ENCODE data around the gene CCDC43. TPM values are rescaled to one million over a fixed set of nuclear protein-coding genes. Genes with fewer than 3 reads are reported as not detected.

CCDC43 gene
- total RNA-seq, 4 donors from 2014 or later = 12.9 to 20.7 (median 14.0) TPM

DNA sequence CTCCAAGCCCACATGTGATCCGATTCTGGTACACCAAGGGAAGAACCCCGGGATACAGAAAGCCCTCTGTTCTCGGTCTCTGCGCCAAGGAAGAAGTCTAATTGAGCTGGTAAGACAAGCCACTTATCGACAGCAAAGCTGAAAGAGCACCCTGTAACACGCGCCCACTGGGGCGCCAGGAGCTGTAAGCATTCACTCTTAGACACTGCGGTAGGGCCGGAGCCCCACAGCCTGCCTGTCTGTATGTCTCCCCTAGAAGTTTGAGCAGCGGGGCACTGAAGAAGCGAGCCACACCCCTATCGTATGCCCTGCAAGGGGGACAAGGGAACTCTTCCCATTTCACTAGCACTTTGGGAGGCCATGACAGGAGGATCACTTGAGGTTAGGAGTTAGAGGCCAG is 60.3 kb downstream of the CCDC43 start:
- TF ChIP-seq, protein P1, sequence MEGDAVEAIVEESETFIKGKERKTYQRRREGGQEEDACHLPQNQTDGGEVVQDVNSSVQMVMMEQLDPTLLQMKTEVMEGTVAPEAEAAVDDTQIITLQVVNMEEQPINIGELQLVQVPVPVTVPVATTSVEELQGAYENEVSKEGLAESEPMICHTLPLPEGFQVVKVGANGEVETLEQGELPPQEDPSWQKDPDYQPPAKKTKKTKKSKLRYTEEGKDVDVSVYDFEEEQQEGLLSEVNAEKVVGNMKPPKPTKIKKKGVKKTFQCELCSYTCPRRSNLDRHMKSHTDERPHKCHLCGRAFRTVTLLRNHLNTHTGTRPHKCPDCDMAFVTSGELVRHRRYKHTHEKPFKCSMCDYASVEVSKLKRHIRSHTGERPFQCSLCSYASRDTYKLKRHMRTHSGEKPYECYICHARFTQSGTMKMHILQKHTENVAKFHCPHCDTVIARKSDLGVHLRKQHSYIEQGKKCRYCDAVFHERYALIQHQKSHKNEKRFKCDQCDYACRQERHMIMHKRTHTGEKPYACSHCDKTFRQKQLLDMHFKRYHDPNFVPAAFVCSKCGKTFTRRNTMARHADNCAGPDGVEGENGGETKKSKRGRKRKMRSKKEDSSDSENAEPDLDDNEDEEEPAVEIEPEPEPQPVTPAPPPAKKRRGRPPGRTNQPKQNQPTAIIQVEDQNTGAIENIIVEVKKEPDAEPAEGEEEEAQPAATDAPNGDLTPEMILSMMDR (IDR thresholded peaks at IDR 0.05; ENCODE audit: low read depth) = no peak

DNA sequence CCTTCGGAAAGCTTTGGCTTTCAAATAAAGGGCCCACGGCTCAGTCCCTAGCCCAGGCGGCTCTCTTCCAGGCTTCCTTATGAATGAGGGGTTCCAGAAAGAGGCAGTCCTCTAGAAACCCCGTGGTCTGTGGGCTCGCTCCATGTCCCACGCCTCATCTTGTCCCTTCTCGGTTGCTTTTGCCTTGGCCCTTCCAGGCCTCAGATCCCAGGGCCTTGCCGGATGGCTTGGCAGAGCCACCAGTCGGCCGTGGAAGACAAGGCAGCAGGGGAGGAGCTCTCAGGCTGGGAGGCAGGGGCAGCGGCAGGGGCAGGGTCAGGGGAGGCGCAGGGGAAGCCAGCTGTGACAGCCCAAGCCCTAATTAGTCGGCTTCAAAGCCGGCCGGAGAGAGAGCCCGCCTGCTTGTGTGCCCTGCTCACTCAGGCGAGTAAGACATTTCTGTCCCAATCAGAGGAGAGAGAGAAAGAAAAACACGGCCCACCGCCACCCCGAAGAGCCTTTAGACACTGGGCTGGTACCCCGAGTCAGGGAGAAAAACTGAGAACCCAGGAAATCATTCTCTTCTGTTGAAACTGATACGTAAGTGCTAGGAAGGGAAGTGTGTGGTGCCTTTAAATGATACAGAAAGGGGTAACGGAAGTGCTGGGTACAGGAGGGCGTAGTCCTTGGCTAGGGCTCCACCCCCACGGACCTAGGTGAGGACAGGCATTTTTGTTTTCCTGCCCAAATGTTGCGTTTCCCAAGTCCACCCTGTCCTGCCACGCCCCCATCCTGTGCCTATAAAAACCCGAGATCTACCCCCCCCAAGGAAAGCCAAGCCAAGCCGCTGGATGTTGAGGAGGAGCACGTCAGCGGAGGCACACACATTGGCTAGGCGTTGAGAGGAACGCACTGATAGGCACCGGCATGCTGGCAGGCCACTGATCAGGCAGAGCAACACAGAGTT is 61.1 kb downstream of the CCDC43 start:
- TF ChIP-seq, protein P1 (IDR thresholded peaks at IDR 0.05; ENCODE audit: low read depth) = no peak

DNA sequence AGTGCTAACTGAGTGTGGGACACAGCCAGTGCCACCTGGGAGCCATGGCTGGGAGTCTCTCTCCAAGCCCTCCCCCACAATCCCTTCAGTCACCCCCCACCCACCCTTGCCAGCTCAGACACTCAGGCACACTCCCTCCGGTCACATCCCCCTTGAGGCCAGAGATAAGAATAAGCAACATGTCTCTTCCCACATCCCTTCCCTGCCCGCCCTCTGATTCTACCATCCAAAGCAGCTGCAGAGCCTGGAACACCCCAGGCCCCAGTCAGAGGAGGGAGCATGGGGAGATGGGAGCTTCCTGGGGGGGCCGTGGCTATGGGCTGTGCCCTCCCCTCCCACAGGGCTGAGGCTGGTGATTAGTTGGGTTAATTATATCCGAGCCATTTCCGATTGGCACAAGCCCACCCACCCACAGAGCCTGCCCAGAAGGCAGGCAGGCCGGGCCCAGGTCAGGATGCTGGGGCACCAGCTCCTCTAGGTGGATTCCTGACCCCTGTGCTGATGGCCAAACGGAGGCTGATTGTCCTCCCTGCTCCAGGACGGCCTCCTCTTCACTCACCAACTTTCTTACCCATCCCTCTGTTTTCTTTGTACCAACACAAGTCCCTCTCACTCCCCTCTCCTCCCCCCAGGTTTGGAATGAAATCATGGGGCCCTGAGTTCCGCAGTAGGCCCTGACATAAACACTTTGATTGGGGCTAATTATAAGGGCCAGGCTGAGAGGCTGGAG is 61.9 kb downstream of the CCDC43 start:
- TF ChIP-seq, protein P1 (IDR thresholded peaks at IDR 0.05; ENCODE audit: low read depth) = no peak

Small RNA genes within 50 kb of the gene (small RNA-seq; reads per million reads assigned to genes)
- gene RN7SL819P (not detected), gene SMCO4P1 (not detected)

Other genes starting within 250 kb of the CCDC43 start
- gene GPATCH8, start 186.4 kb downstream of the CCDC43 start, total RNA-seq = 10 to 100 TPM; 33.8 to 49.3 (median 39.1) TPM
- gene FZD2, start 132.3 kb downstream of the CCDC43 start, total RNA-seq = 1 to 10 TPM in 2 of 4 donors, under 1 TPM in 2; 0.75 to 5.6 (median 1.6) TPM
- gene MEIOC, start 33.3 kb downstream of the CCDC43 start, total RNA-seq = under 1 TPM in 1 of 4 donors, not detected in 3; 0.33 TPM
- gene DBF4B, start 18.9 kb upstream of the CCDC43 start, total RNA-seq = 1 to 10 TPM; 2.4 to 5.9 (median 4.5) TPM
- gene ADAM11, start 69.2 kb upstream of the CCDC43 start, total RNA-seq = under 1 TPM in 3 of 4 donors, not detected in 1; 0.17 to 0.88 (median 0.57) TPM
- gene GJC1, start 140.5 kb upstream of the CCDC43 start, total RNA-seq = 10 to 100 TPM in 2 of 4 donors, 1 to 10 TPM in 2; 5.9 to 19.8 (median 8.8) TPM
- 1 to 10 TPM in 1 of 4 donors, not detected in 3; 2.8 TPM for gene HIGD1B, start 158.1 kb upstream of the CCDC43 start, total RNA-seq
- 10 to 100 TPM; 52.0 to 74.0 (median 66.8) TPM for gene EFTUD2, start 209.7 kb upstream of the CCDC43 start, total RNA-seq
- 10 to 100 TPM in 1 of 4 donors, 1 to 10 TPM in 3; 2.4 to 15.3 (median 5.2) TPM for gene GFAP, start 225.7 kb upstream of the CCDC43 start, total RNA-seq